ENCODE results near the gene QSOX2.

QSOX2 gene

GRCh38 chr9:136204838-136205706, 40.5 kb downstream of the QSOX2 start, which contains the start of gene LHX3:
Gene LHX3 (minus strand): TSS chr9:136205128. CDS start chr9:136205012, 116 bp downstream.
- peak; percentile 17 for TF ChIP-seq FOXP2 (optimal IDR thresholded peaks at IDR 0.05; ENCODE audit: borderline replicate concordance, extremely low read depth, extremely low read length, insufficient read depth)
- TF ChIP-seq TAF1 (IDR thresholded peaks at IDR 0.05; ENCODE audit: borderline replicate concordance, insufficient read depth, low read length) = no peak
- peak; percentile 85 to 91 for TF ChIP-seq REST (IDR thresholded peaks at IDR 0.05; ENCODE audit: insufficient read depth in 1 of 2, low read depth in 2 of 2, low read length in 2 of 2)

- TF ChIP-seq FOXP2 (optimal IDR thresholded peaks at IDR 0.05; ENCODE audit: borderline replicate concordance, extremely low read depth, extremely low read length, insufficient read depth) (no peak), REST (IDR thresholded peaks at IDR 0.05; ENCODE audit: insufficient read depth in 1 of 2, low read depth in 2 of 2, low read length in 2 of 2) (no peak), POLR2AphosphoS5 (IDR thresholded peaks at IDR 0.05; ENCODE audit: low read depth, low read length) (no peak), SIN3A (IDR thresholded peaks at IDR 0.05; ENCODE audit: borderline replicate concordance, insufficient read depth, low read length) (no peak), TAF1 (IDR thresholded peaks at IDR 0.05; ENCODE audit: borderline replicate concordance, insufficient read depth, low read length) (no peak)
These were observed 41.3 kb downstream of the QSOX2 start for GRCh38 chr9:136204145-136204805.

- TF ChIP-seq REST (IDR thresholded peaks at IDR 0.05; ENCODE audit: insufficient read depth in 1 of 2, low read depth in 2 of 2, low read length in 2 of 2) = 0 out of 4 replicates have a peak, but pooled peaks of 1 of the 2 experiments have one; percentile 2
- TF ChIP-seq FOXP2 (optimal IDR thresholded peaks at IDR 0.05; ENCODE audit: borderline replicate concordance, extremely low read depth, extremely low read length, insufficient read depth) = no peak
These were observed 42.0 kb downstream of the QSOX2 start for GRCh38 chr9:136203408-136204144.

- 0 out of 4 replicates have a peak, but pooled peaks of 1 of the 2 experiments have one; percentile 5 for TF ChIP-seq REST (IDR thresholded peaks at IDR 0.05; ENCODE audit: insufficient read depth in 1 of 2, low read depth in 2 of 2, low read length in 2 of 2)
- TF ChIP-seq TAF1 (IDR thresholded peaks at IDR 0.05; ENCODE audit: borderline replicate concordance, insufficient read depth, low read length) = no peak
These were observed 42.9 kb downstream of the QSOX2 start for GRCh38 chr9:136202454-136203407.

All from PFSK-1 (cell line).